Neural crest cell (in vitro differentiated cells): ENCODE data around the gene RPA3. TPM values are rescaled to one million over a fixed set of nuclear protein-coding genes. Genes with fewer than 3 reads are reported as not detected.
A peak's percentile ranks its signal among the peaks of the same experiment; 100 is the strongest.

Experiments
- DNase-seq: peaks from one replicate; pipeline ENCODE4 v3.0.0; 2021; ENCODE audit warnings: low read depth, mixed read lengths, low spot score
- H3K27ac Mint-ChIP-seq: one replicate; pipeline ENCODE4 v1.8.0; 2021; ENCODE audit warnings: mild to moderate bottlenecking, mixed read lengths; ENCODE audit not compliant: unreplicated experiment
- H3K27me3 Mint-ChIP-seq: 2 replicates; pipeline ENCODE4 v1.8.0; 2021; ENCODE audit warnings: low read depth, mild to moderate bottlenecking, mixed read lengths
- H3K36me3 Mint-ChIP-seq: 2 replicates; pipeline ENCODE4 v1.8.0; 2021; ENCODE audit warnings: low read depth, mild to moderate bottlenecking, mixed read lengths
- H3K4me1 Mint-ChIP-seq: 2 replicates; pipeline ENCODE4 v1.8.0; 2021; ENCODE audit warnings: mixed read lengths
- H3K4me3 Mint-ChIP-seq: one replicate; pipeline ENCODE4 v1.8.0; 2021; ENCODE audit warnings: mild to moderate bottlenecking, mixed read lengths
- H3K9me3 Mint-ChIP-seq: 2 replicates; pipeline ENCODE4 v1.8.0; 2021; ENCODE audit warnings: mixed read lengths
- CTCF ChIP-seq: fragments of 200-600 bp; sonication (generic); conservative IDR thresholded peaks from 2 replicates; pipeline ENCODE4 v1.5.0; 2021; ENCODE audit warnings: antibody characterized with exemption, mild to moderate bottlenecking
- total RNA-seq: library from RNA; stranded (reverse); gene quantifications from 2 replicates; pipeline ENCODE4 v1.2.1, GENCODE V29; 2021

RPA3 gene
- total RNA-seq, 1 donor from 2014 or later = 78.8 TPM

- no peaks in the 10 kb centered on the region for H3K36me3 Mint-ChIP-seq
- no peaks in the 10 kb centered on the region for H3K27me3 Mint-ChIP-seq
- TF ChIP-seq CTCF = no peak
- H3K4me1 Mint-ChIP-seq = peaks cover 31% of the 10 kb centered on the region
- no peak for DNase-seq
- no peak overlapping the region for H3K4me3 Mint-ChIP-seq
- no peaks in the 10 kb centered on the region for H3K9me3 Mint-ChIP-seq
- peak overlapping the region; percentile 21 for H3K27ac Mint-ChIP-seq
Observed at GRCh38 chr7:7732621-7733281, 14.3 kb upstream of the RPA3 start.

GRCh38 chr7:7731732-7732131 lies 13.3 kb upstream of the RPA3 start:
- no peaks in the 10 kb centered on the region for H3K36me3 Mint-ChIP-seq
- H3K9me3 Mint-ChIP-seq = peaks cover under 1% of the 10 kb centered on the region
- no peaks in the 10 kb centered on the region for H3K27me3 Mint-ChIP-seq
- TF ChIP-seq CTCF = no peak
- no peak for DNase-seq
- no peak overlapping the region for H3K27ac Mint-ChIP-seq
- H3K4me3 Mint-ChIP-seq = no peak overlapping the region
- H3K4me1 Mint-ChIP-seq = peaks cover 30% of the 10 kb centered on the region

- Mint-ChIP-seq H3K4me1 (no peaks in the 10 kb centered on the region), H3K9me3 (peaks cover 9% of the 10 kb centered on the region), H3K27ac (no peak overlapping the region), H3K36me3 (peaks cover 9% of the 10 kb centered on the region), H3K4me3 (no peak overlapping the region), H3K27me3 (no peaks in the 10 kb centered on the region)
- DNase-seq = no peak
- TF ChIP-seq CTCF = no peak
Observed at GRCh38 chr7:7720750-7721621, 2.6 kb upstream of the RPA3 start.

- Mint-ChIP-seq H3K27ac (peak overlapping the region; percentile 72), H3K9me3 (peaks cover 2% of the 10 kb centered on the region), H3K4me3 (no peak overlapping the region), H3K27me3 (no peaks in the 10 kb centered on the region), H3K4me1 (no peaks in the 10 kb centered on the region), H3K36me3 (peaks cover 2% of the 10 kb centered on the region)
- no peak for TF ChIP-seq CTCF
- DNase-seq = no peak
Observed at GRCh38 chr7:7720193-7720592, 1.8 kb upstream of the RPA3 start.

GRCh38 chr7:7719236-7719635 lies 829 bp upstream of the RPA3 start:
- Mint-ChIP-seq H3K27ac (no peak overlapping the region), H3K36me3 (peaks cover 2% of the 10 kb centered on the region)

More at GRCh38 chr7:7719236-7719635, 829 bp upstream of the RPA3 start:
- Mint-ChIP-seq H3K27me3 (no peaks in the 10 kb centered on the region), H3K4me3 (no peak overlapping the region), H3K4me1 (no peaks in the 10 kb centered on the region), H3K9me3 (peaks cover 2% of the 10 kb centered on the region)
- DNase-seq = no peak
- TF ChIP-seq CTCF = no peak
